ENCODE measurements around the gene SOX21. TPM values are rescaled to one million over a fixed set of nuclear protein-coding genes. Genes with fewer than 3 reads are reported as not detected.

Gene SOX21
- total RNA-seq: not detected

GRCh38 chr13:94712287-94712811, at the start of gene SOX21:
Gene SOX21 (minus strand): TSS chr13:94712545. CDS start chr13:94712049, 496 bp downstream.
- H3K9me3 ChIP-seq: no peaks in the 10 kb centered on the region
- DNase-seq: no peak
- H3K36me3 ChIP-seq: no peaks in the 10 kb centered on the region

DNA sequence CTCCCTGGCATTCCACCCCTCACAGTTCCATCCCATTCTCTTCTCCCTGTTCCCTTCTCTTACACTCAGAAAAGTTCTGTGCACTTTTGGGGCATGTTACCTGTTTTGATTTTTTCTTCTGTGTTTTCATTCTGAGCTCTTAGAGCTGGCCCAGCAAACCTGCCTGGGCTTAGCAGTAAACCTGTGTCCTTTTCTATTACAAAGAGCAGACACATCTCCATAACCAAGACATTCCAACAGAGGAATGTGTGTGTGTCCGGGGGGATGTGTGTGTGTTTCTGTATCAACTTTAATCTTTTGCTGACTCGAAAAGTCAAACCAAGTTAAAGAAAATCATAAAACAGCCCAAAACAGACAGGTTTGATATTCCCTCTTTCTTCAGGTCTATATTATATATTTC, 49.1 kb upstream of the SOX21 start:
- no peak overlapping the region for H3K9ac ChIP-seq (ENCODE audit: low read depth in 2 of 2, low read length in 2 of 2)
- no peak overlapping the region for H3K27ac ChIP-seq
- no peak overlapping the region for H3K4me3 ChIP-seq
- no peaks in the 10 kb centered on the region for H3K9me3 ChIP-seq
- no peak for DNase-seq
- H3K36me3 ChIP-seq: no peaks in the 10 kb centered on the region
- TF ChIP-seq, protein P1, sequence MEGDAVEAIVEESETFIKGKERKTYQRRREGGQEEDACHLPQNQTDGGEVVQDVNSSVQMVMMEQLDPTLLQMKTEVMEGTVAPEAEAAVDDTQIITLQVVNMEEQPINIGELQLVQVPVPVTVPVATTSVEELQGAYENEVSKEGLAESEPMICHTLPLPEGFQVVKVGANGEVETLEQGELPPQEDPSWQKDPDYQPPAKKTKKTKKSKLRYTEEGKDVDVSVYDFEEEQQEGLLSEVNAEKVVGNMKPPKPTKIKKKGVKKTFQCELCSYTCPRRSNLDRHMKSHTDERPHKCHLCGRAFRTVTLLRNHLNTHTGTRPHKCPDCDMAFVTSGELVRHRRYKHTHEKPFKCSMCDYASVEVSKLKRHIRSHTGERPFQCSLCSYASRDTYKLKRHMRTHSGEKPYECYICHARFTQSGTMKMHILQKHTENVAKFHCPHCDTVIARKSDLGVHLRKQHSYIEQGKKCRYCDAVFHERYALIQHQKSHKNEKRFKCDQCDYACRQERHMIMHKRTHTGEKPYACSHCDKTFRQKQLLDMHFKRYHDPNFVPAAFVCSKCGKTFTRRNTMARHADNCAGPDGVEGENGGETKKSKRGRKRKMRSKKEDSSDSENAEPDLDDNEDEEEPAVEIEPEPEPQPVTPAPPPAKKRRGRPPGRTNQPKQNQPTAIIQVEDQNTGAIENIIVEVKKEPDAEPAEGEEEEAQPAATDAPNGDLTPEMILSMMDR (IDR thresholded peaks at IDR 0.05): no peak
- H3K4me1 ChIP-seq: no peaks in the 10 kb centered on the region
- no peaks in the 10 kb centered on the region for H3K27me3 ChIP-seq
- intact Hi-C loops (cut with DNase I): no loop called here

More at GRCh38 chr13:94712287-94712811, at the start of gene SOX21:
- no peaks in the 10 kb centered on the region for H3K4me1 ChIP-seq
- peaks cover 79% of the 10 kb centered on the region for H3K27me3 ChIP-seq
- peak within 1 kb of the TSS; percentile 9 for H3K4me3 ChIP-seq
- TF ChIP-seq, protein P1 (IDR thresholded peaks at IDR 0.05): no peak
- no peak within 1 kb of the TSS for H3K9ac ChIP-seq (ENCODE audit: low read depth in 2 of 2, low read length in 2 of 2)
- intact Hi-C loops (cut with DNase I): no loop called here
- no peak within 1 kb of the TSS for H3K27ac ChIP-seq

- no peak for DNase-seq
- no peak overlapping the region for H3K27ac ChIP-seq
- no peak overlapping the region for H3K4me3 ChIP-seq
- intact Hi-C loops (cut with DNase I): no loop called here
- TF ChIP-seq, protein P1 (IDR thresholded peaks at IDR 0.05): no peak
- no peaks in the 10 kb centered on the region for H3K27me3 ChIP-seq
- no peak overlapping the region for H3K9ac ChIP-seq (ENCODE audit: low read depth in 2 of 2, low read length in 2 of 2)
- H3K9me3 ChIP-seq: no peaks in the 10 kb centered on the region
- no peaks in the 10 kb centered on the region for H3K36me3 ChIP-seq
- H3K4me1 ChIP-seq: no peaks in the 10 kb centered on the region
Observed at GRCh38 chr13:94759120-94759728, 46.9 kb upstream of the SOX21 start.

DNA sequence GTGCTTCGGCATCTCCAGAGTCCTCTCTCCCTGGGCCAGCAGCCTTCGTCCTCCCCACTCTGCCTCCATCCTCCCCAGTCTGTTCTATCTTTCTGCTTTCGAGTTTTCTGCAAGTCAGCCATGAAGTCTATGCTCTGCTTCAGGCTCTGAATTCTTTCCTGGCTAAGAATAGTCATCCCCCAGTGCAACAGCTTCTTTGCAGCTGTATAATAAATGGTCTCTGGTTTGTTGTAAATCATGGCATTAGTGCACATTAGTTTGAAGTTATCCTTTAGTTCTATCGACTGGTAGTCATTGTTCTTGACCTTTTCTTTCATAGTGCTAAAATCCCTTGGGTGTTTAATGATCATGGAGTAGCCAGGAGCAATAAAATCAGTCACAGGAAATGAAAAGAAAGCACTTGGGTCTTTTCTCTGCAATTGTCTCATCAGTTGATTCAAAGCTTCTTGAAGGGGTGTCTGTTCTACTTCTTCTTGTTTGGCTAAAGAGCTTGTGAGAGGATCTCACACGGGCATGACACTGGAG, 46.2 kb upstream of the SOX21 start:
- TF ChIP-seq, protein P1 (IDR thresholded peaks at IDR 0.05): no peak

GRCh38 chr13:94753327-94753726, 41.0 kb upstream of the SOX21 start:
- Histone ChIP-seq H3K9me3 (no peaks in the 10 kb centered on the region), H3K4me1 (no peaks in the 10 kb centered on the region), H3K27ac (no peak overlapping the region), H3K4me3 (no peak overlapping the region), H3K27me3 (no peaks in the 10 kb centered on the region), H3K36me3 (no peaks in the 10 kb centered on the region), H3K9ac (ENCODE audit: low read depth in 2 of 2, low read length in 2 of 2) (no peak overlapping the region)
- intact Hi-C loops (cut with DNase I): no loop called here
- DNase-seq: no peak
- TF ChIP-seq, protein P1 (IDR thresholded peaks at IDR 0.05): no peak

More for the DNA sequence above, 46.2 kb upstream of the SOX21 start:
- no peak overlapping the region for H3K9ac ChIP-seq (ENCODE audit: low read depth in 2 of 2, low read length in 2 of 2)
- DNase-seq: no peak
- H3K9me3 ChIP-seq: no peaks in the 10 kb centered on the region
- intact Hi-C loops (cut with DNase I): no loop called here
- no peak overlapping the region for H3K27ac ChIP-seq
- H3K4me3 ChIP-seq: no peak overlapping the region
- H3K4me1 ChIP-seq: no peaks in the 10 kb centered on the region
- H3K27me3 ChIP-seq: no peaks in the 10 kb centered on the region
- no peaks in the 10 kb centered on the region for H3K36me3 ChIP-seq

All from colonic mucosa (tissue), 4 donors.